Brain microvascular endothelial cell (primary cell): ENCODE measurements around the gene MTHFD1L.

ENCODE experiments used
- DNase-seq: peaks from one replicate; pipeline ENCODE4 v3.0.0-alpha.2; 2020
- H3K27ac ChIP-seq: fragments of 250-450 bp; sonication (Bioruptor Pico); 2 replicates; pipeline ENCODE4 v1.5.1; 2020; ENCODE audit warnings: mild to moderate bottlenecking, moderate library complexity
- H3K27me3 ChIP-seq: fragments of 250-450 bp; sonication (Bioruptor Pico); replicated peaks from 2 replicates; pipeline ENCODE4 v1.5.1; 2020; ENCODE audit warnings: mild to moderate bottlenecking
- H3K36me3 ChIP-seq: fragments of 250-450 bp; sonication (Bioruptor Pico); replicated peaks from 2 replicates; pipeline ENCODE4 v1.5.1; 2020; ENCODE audit warnings: mild to moderate bottlenecking
- H3K4me3 ChIP-seq: 2 replicates; pipeline ENCODE4 v1.5.1; 2011; ENCODE audit warnings: low read depth, mild to moderate bottlenecking, control low read depth, low read length, moderate library complexity
- CTCF ChIP-seq: IDR thresholded peaks from 2 replicates; pipeline ENCODE4 v1.5.1; 2011; ENCODE audit warnings: low read depth, mild to moderate bottlenecking, moderate library complexity, low read length, control low read depth, inconsistent platforms; ENCODE audit errors: missing control alignments
- in situ Hi-C: cut with HindIII; loops from 2 replicates; pipeline ENCODE4 v1.10.0; 2017; ENCODE audit warnings: low sequenced_read_pairs, low pct_ligation_motif_present

MTHFD1L gene

GRCh38 chr6:151010071-151010470 is 144.6 kb downstream of the MTHFD1L start:
- no peak overlapping the region for H3K4me3 ChIP-seq

GRCh38 chr6:151012321-151013294 is 147.1 kb downstream of the MTHFD1L start:
- H3K36me3 ChIP-seq = peaks cover 9% of the 10 kb centered on the region
- H3K27me3 ChIP-seq = no peaks in the 10 kb centered on the region
- in situ Hi-C loops = no loop called here
- peak; percentile 67 for DNase-seq
- TF ChIP-seq CTCF = no peak
- H3K4me3 ChIP-seq = no peak overlapping the region
- H3K27ac ChIP-seq = peak overlapping the region; percentile 70

More at GRCh38 chr6:151010071-151010470, 144.6 kb downstream of the MTHFD1L start:
- in situ Hi-C loops = no loop called here
- no peak for TF ChIP-seq CTCF
- DNase-seq = no peak
- Histone ChIP-seq H3K27me3 (no peaks in the 10 kb centered on the region), H3K27ac (no peak overlapping the region), H3K36me3 (peaks cover 4% of the 10 kb centered on the region)

- no peak overlapping the region for H3K4me3 ChIP-seq
- H3K27ac ChIP-seq = peak overlapping the region; percentile 70
- H3K36me3 ChIP-seq = peaks cover 16% of the 10 kb centered on the region
- no peaks in the 10 kb centered on the region for H3K27me3 ChIP-seq
- DNase-seq = peak; percentile 69
- peak; percentile 96 for TF ChIP-seq CTCF
- in situ Hi-C loops = no loop called here
These were observed 149.1 kb downstream of the MTHFD1L start for GRCh38 chr6:151014404-151015100.

GRCh38 chr6:151015101-151015700 is 149.7 kb downstream of the MTHFD1L start:
- no peak for DNase-seq
- no peaks in the 10 kb centered on the region for H3K27me3 ChIP-seq
- H3K36me3 ChIP-seq = peaks cover 16% of the 10 kb centered on the region
- H3K4me3 ChIP-seq = no peak overlapping the region
- TF ChIP-seq CTCF = no peak
- in situ Hi-C loops = no loop called here
- H3K27ac ChIP-seq = peak overlapping the region; percentile 51

- no peak overlapping the region for H3K27ac ChIP-seq
- no peak overlapping the region for H3K4me3 ChIP-seq
- no peak for TF ChIP-seq CTCF
- in situ Hi-C loops = no loop called here
- DNase-seq = no peak
- H3K27me3 ChIP-seq = no peaks in the 10 kb centered on the region
- peaks cover 20% of the 10 kb centered on the region for H3K36me3 ChIP-seq
These were observed 150.6 kb downstream of the MTHFD1L start for GRCh38 chr6:151016107-151016506.
